ENCODE results near the gene PLRG1.

Gene PLRG1

GRCh38 chr4:154560824-154561231 is 10.6 kb upstream of the PLRG1 start:
- no peak for DNase-seq (ENCODE audit: low spot score)
- TF ChIP-seq CTCF (IDR thresholded peaks at IDR 0.05; ENCODE audit: extremely low read depth, missing control alignments): no peak

GRCh38 chr4:154560419-154560801 is 10.2 kb upstream of the PLRG1 start:
- DNase-seq (ENCODE audit: low spot score): no peak
- no peak for TF ChIP-seq CTCF (IDR thresholded peaks at IDR 0.05; ENCODE audit: extremely low read depth, missing control alignments)

GRCh38 chr4:154559494-154560418 is 9.6 kb upstream of the PLRG1 start:
- DNase-seq (ENCODE audit: low spot score): peak; percentile 50

GRCh38 chr4:154559141-154559493 is 8.9 kb upstream of the PLRG1 start:
- no peak for DNase-seq (ENCODE audit: low spot score)

More at GRCh38 chr4:154559494-154560418, 9.6 kb upstream of the PLRG1 start:
- TF ChIP-seq CTCF (IDR thresholded peaks at IDR 0.05; ENCODE audit: extremely low read depth, missing control alignments): peak; percentile 39

GRCh38 chr4:154551872-154552686 is 1.9 kb upstream of the PLRG1 start:
- TF ChIP-seq CTCF (IDR thresholded peaks at IDR 0.05; ENCODE audit: extremely low read depth, missing control alignments): peak; percentile 57
- DNase-seq (ENCODE audit: low spot score): peak; percentile 46

More at GRCh38 chr4:154559141-154559493, 8.9 kb upstream of the PLRG1 start:
- TF ChIP-seq CTCF (IDR thresholded peaks at IDR 0.05; ENCODE audit: extremely low read depth, missing control alignments): no peak

- no peak for DNase-seq (ENCODE audit: low spot score)
Measured at GRCh38 chr4:154545689-154546088, 4.5 kb downstream of the PLRG1 start.

More at GRCh38 chr4:154545689-154546088, 4.5 kb downstream of the PLRG1 start:
- no peak for TF ChIP-seq CTCF (IDR thresholded peaks at IDR 0.05; ENCODE audit: extremely low read depth, missing control alignments)

Data from GM20000 (cell line).